Testis (tissue), 3 donors: ENCODE data around the gene KREMEN2. TPM values are rescaled to one million over a fixed set of nuclear protein-coding genes. Genes with fewer than 3 reads are reported as not detected.

Experiments used
- DNase-seq: peaks from one replicate; pipeline ENCODE4 v3.0.0-alpha.2; 2019
- H3K27ac ChIP-seq, 2 donors: fragments of 200-600 bp; sonication (generic); one replicate each; pipeline ENCODE4 v1.5.1; 2019
- H3K27me3 ChIP-seq: fragments of 200-600 bp; sonication (generic); one replicate; pipeline ENCODE4 v1.5.1; 2019
- H3K36me3 ChIP-seq: fragments of 200-600 bp; sonication (generic); one replicate; pipeline ENCODE4 v1.5.1; 2017; ENCODE audit warnings: low read depth; ENCODE audit errors: missing control alignments
- H3K4me1 ChIP-seq: fragments of 200-600 bp; sonication (generic); one replicate; pipeline ENCODE4 v1.5.1; 2019
- H3K4me3 ChIP-seq, 2 donors: fragments of 200-600 bp; sonication (generic); one replicate each; pipeline ENCODE4 v1.5.1; 2017 to 2019
- H3K9me3 ChIP-seq: fragments of 200-600 bp; sonication (generic); one replicate; pipeline ENCODE4 v1.5.1; 2017
- CTCF ChIP-seq, 3 experiments: fragments of 450-650 bp in 2 of 3; fragments of 200-600 bp in 1 of 3; sonication (generic) in 1 of 3; IDR thresholded peaks; one replicate each; pipeline ENCODE4 v1.5.1; 2016 to 2019; ENCODE audit warnings: antibody characterized with exemption in 3 of 3, mild to moderate bottlenecking in 2 of 3, moderate library complexity in 1 of 3
- POLR2A ChIP-seq: fragments of 450-650 bp; IDR thresholded peaks from one replicate; pipeline ENCODE4 v1.6.1; 2017; ENCODE audit warnings: antibody characterized with exemption, mild to moderate bottlenecking, moderate library complexity
- WGBS, 2 donors: methylation state at CpG; one replicate each; pipeline ENCODE4 v1.1.5; 2018; 5-methylcytosine and 5-hydroxymethylcytosine counted together
- intact Hi-C: fragments of 100-400 bp; cut with DNase I; formaldehyde crosslinking; loops from one replicate; pipeline ENCODE4 v1.15.1; 2023; ENCODE audit warnings: low total_unique reads
- polyA plus RNA-seq: library from polyadenylated mRNA; stranded (reverse); fragments of 350-450 nt; fragmentation: Illumina TruSeq; extraction: RNeasy Lipid Tissue Mini Kit (QIAGEN cat#74804); gene quantifications from one replicate; pipeline ENCODE4 v1.2.3, GENCODE V29; 2014; ENCODE audit warnings: low read depth, low replicate concordance; ENCODE audit not compliant: insufficient read depth
- total RNA-seq, 2 donors: library from RNA; depleted of rRNA; stranded (reverse); fragments of >200 nt; gene quantifications; one replicate each; pipeline ENCODE4 v1.2.3, GENCODE V29; 2016

The KREMEN2 gene
- total and polyA plus RNA-seq, 3 donors from 2014 or later: 0.86 to 1.7 (median 1.7) TPM

- Histone ChIP-seq H3K4me1 (no peaks in the 10 kb centered on the region), H3K4me3 (no peak overlapping the region), H3K27me3 (no peaks in the 10 kb centered on the region), H3K27ac (no peak overlapping the region), H3K9me3 (no peaks in the 10 kb centered on the region), H3K36me3 (no peaks in the 10 kb centered on the region)
- WGBS, 2 donors: 60 to 70% methylated on average over 19 to 31 of the region's 31 CpGs
- no peak for DNase-seq
- TF ChIP-seq CTCF (IDR thresholded peaks at IDR 0.05) (no peak), POLR2A (no peak)
- intact Hi-C loops: no loop called here
Measured at GRCh38 chr16:2953706-2954627, 10.1 kb upstream of the KREMEN2 start.

GRCh38 chr16:2954656-2955381 is 9.3 kb upstream of the KREMEN2 start:
- no peak for DNase-seq
- intact Hi-C loops: no loop called here
- TF ChIP-seq POLR2A: no peak
- TF ChIP-seq CTCF (IDR thresholded peaks at IDR 0.05): no peak
- Histone ChIP-seq H3K4me1 (no peaks in the 10 kb centered on the region), H3K27me3 (no peaks in the 10 kb centered on the region), H3K36me3 (no peaks in the 10 kb centered on the region), H3K9me3 (no peaks in the 10 kb centered on the region), H3K27ac (no peak overlapping the region), H3K4me3 (no peak overlapping the region)
- WGBS, 2 donors: 55 to 69% methylated on average over 21 to 26 of the region's 26 CpGs

- no peak for TF ChIP-seq CTCF (IDR thresholded peaks at IDR 0.05)
- no peak for TF ChIP-seq POLR2A
- intact Hi-C loops: no loop called here
- WGBS, 2 donors: 60 to 80% methylated on average over 4 to 8 of the region's 10 CpGs
- DNase-seq: no peak
- Histone ChIP-seq H3K4me3 (no peak overlapping the region), H3K9me3 (no peaks in the 10 kb centered on the region), H3K4me1 (no peaks in the 10 kb centered on the region), H3K36me3 (no peaks in the 10 kb centered on the region), H3K27ac (no peak overlapping the region), H3K27me3 (no peaks in the 10 kb centered on the region)
Measured at GRCh38 chr16:2955438-2955778, 8.7 kb upstream of the KREMEN2 start.

DNA sequence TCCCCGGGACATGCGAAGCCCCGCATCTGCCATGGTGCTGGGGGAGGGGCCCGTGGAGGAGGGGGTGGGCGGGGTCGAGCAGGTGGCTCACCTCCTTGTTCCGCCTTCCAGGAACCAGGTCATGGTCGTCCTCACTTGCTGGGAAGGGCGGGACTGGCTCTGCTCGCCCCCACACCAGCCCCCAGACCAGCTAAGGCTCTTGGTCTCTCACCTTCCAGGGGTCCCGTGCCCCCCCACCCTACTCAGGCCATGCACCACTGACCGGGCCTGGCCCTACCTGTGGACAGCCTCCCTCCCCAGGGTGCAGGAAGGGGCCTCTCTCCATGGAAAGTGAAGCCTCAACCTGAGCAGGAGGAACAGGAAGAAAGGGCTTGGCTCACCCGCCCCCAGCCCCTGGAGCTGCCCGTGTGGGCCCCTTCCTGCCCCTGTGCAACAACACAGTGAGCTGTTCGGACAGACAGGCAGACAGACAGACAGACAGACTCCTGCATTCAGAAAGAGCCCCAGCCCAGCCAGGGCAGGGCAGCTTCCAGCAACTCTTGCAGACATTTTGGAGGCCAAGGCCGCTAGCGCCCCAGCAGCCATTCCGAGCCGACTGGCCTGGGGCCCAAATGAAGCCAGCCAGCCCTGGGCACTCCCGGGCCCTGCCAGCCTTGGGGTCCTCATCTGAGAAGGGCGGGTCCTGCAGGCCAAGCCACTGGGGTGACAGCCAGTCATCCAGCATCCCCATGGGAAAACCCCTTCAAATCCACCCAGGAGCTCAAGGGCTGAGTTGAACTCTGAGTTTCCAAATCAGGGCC is 8.1 kb upstream of the KREMEN2 start:
- Histone ChIP-seq H3K4me3 (no peak overlapping the region), H3K9me3 (no peaks in the 10 kb centered on the region), H3K4me1 (no peaks in the 10 kb centered on the region), H3K27me3 (no peaks in the 10 kb centered on the region), H3K36me3 (no peaks in the 10 kb centered on the region), H3K27ac (no peak overlapping the region)
- 53% methylated on average over 21 of the region's 21 CpGs; no CpG with 5 or more reads in 1 of the 2 donors for WGBS, 2 donors
- intact Hi-C loops: no loop called here
- TF ChIP-seq CTCF (IDR thresholded peaks at IDR 0.05) (no peak), POLR2A (no peak)
- no peak for DNase-seq
